DOHH2 (cell line): ENCODE measurements around the gene RAN.

ENCODE experiments used
- CTCF ChIP-seq: fragments of 200-600 bp; sonication (generic); IDR thresholded peaks from one replicate; pipeline ENCODE4 v1.5.1; 2014; ENCODE audit warnings: antibody characterized with exemption, mild to moderate bottlenecking, low read depth, low read length; ENCODE audit not compliant: poor library complexity, severe bottlenecking
- EZH2phosphoT487 ChIP-seq: fragments of 200-600 bp; sonication (generic); IDR thresholded peaks from 2 replicates; pipeline ENCODE4 v1.6.1; 2017; ENCODE audit warnings: borderline replicate concordance, mild to moderate bottlenecking, antibody characterized with exemption, low read length, moderate library complexity, mixed read lengths

DNA sequence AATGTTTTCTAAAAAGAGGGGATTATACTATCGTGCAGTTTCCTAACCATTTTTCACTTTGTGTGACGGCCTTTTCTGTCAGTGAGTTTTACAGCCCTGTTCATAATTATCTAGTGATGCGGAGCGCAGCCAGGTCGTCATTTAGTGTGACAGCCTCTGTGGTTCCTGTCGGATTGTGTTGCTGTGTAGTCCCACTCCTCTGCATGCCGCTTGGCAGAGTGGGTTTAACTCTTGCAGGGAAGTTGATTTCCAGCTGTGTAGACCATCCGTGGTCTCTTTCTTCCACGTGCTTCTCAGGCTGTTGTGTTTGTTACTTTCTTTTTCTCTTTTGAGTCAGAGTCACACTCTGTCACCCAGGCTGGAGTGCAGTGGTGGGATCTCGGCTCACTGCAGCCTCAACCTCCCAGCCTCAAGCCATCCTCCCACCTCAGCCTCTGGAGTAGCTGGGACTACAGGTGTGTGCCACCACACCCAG is 8.6 kb downstream of the RAN start:
- TF ChIP-seq CTCF (no peak), EZH2phosphoT487 (no peak)
